ENCODE data around the gene DNAJB8.

Gene DNAJB8

DNA sequence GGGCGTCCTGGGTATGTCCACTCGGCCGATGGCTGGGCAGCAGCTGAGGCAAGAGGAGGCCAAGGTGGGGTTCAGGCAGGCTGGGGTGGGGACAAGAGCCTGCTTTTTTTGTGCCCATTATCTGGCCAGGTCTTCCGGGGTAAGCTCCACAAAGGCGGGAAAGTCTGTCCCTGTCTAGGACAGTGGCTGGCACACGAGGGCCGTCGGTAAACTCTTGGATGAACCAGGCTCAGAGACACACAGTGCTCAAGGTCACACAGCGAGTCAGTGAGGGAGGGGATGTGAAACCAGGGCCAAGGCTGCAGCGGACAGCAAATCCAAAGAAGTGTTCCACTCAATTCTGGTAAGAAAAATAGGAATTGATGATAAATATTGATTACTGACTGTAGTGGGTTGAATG lies 2.9 kb downstream of the DNAJB8 start:
- no peak for FAIRE-seq

DNA sequence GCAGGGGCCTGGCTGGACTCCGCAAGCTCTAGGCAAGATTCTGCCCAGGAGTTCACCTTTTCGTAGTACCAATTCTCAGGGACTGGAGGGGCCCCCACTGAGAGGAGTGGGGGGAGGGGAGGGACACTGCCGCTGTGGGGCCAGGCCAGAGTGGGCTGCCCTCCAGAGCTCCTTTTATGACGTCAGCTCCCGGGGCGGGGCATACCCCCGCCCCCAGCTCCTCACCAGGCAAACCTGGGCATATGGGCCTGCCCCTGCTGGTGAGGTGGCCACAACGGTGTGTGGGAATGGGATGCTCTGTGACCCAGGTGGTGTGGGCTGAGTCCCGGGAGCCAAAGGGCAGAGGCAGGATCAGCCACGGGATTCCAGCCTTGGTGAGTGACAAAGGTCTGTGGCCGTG lies 3.3 kb downstream of the DNAJB8 start:
- FAIRE-seq = no peak

DNA sequence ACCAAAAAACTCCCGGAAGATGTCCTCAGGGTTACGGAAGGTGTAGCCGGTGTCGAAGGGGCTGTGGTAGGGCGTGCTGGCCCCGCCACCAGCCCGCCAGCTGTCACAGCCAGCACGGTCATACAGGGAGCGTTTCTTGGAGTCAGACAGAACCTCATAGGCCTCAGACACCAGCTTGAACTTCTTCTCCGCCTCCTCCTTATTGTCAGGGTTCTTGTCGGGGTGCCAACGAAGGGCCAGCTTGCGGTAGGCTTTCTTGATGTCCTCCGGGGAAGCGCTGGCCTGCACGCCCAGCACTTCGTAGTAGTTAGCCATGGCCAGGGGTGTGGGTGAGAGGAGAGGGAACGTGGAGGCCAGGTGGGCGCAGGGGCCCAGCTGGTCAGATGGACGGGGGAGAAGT lies 3.8 kb downstream of the DNAJB8 start:
- FAIRE-seq = no peak

DNA sequence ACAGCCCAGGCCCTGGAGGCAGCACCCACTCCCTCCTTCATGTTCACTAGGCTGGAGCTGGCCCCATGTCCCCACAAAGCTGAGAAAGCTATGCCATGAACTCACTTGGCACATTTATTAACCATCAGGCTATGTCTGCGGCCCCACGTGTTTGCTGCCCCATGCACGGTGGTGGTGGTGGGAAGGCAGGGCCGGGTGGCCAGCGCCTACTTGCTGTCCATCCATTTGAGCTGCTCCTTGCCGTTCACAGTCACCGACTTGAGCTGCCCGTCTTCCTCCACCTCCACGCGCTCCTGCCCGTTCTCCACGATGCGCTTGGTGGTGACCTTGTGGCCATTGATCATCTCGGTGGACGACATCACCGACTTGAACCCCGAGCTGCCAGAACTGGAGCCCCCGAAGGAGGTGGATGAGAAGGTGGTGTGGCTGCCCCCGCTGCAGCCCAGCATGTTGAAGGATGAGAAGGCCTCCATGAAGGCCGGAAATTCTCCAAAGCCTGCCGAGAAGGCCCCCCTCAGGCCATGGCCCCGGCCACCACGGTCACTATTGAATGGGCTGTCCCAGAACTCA lies 4.3 kb downstream of the DNAJB8 start:
- no peak for FAIRE-seq

- FAIRE-seq = no peak
Observed at GRCh38 chr3:128461731-128462130, 5.0 kb downstream of the DNAJB8 start.

DNA sequence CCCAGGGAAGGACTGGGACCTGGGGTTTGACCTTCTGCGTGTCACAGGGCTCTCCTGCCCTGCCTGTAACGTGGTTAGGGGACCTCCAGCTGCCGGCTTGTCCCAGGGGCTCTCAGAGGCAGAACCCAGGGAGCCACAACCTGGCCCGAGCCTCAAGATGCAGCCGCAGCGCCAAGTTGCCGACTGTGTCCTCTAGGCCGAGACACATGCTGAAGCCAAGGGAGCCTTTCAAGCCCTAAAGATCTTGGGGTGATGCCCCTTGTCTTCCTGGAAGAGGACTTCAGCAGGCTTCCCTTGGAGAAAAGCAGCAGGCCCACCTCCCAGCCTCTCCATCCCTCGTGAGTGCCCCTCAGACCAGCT lies 7.2 kb downstream of the DNAJB8 start:
- FAIRE-seq = no peak

GRCh38 chr3:128458746-128459460 lies 7.8 kb downstream of the DNAJB8 start:
- FAIRE-seq = no peak

DNA sequence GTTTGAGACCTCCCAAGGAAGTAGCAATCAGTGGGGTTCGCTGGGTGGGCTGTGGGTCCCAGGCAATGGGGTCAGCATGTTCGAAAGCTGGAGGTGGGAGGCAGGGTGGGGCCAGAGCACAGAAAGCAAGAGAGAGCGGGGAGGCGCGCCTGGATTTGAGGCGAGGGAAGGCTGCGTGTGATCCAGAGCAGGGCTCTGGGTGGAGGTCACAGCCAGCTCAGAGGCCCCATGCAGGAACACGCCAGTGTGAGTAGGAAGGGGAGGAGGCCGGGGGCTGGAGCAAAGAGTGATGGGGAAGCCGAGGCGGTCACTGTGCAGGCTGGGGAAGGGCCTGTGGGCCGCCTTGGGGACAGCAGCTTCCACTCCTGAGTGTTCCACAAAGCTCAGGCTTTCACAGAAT lies 8.8 kb downstream of the DNAJB8 start:
- no peak for FAIRE-seq

DNA sequence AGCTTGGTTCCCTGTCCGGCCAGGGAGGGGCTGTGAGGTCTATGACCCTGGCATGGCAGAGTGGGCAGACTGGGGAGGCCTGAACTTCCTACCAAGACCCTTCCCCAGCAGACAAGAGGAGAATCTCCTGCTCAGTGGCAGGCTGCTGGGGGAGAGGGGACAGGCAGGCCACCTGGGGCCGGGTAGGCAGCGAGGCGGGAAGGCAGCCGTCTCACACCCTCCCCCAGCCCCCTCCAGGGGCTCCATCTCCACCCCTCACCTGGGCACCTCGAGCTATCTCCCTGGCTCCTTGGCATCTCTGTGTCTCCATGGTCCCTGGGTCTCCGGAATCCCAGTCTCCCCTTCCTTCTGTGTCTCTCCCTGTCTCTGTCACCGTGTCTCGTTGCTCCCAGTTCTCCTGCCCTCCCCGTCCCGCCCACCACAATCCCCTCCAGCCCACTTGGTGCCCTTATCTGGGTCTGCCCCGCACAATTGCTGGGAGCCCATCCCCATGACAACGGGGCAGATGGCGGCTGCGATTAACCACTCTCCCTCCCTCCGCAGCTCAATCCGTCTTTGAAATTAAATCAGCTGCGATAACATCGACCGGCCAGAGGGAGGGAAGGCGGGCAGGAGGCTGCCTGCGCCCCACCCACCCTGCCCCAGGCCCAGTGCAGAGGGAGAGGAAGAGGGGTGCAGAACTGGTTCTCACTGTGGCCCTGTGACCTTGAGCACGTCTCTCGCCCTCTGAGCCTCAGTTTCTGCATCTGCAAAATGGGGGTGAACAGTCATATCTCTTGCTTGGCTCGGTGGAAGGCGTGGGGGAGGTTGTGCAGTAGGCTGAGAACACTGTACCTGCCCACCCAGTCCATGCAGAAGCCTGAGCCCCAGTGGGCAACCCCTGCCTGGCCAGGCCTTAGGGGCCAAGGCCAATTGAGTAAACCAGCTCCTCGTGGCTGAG lies 9.6 kb downstream of the DNAJB8 start:
- FAIRE-seq = no peak

DNA sequence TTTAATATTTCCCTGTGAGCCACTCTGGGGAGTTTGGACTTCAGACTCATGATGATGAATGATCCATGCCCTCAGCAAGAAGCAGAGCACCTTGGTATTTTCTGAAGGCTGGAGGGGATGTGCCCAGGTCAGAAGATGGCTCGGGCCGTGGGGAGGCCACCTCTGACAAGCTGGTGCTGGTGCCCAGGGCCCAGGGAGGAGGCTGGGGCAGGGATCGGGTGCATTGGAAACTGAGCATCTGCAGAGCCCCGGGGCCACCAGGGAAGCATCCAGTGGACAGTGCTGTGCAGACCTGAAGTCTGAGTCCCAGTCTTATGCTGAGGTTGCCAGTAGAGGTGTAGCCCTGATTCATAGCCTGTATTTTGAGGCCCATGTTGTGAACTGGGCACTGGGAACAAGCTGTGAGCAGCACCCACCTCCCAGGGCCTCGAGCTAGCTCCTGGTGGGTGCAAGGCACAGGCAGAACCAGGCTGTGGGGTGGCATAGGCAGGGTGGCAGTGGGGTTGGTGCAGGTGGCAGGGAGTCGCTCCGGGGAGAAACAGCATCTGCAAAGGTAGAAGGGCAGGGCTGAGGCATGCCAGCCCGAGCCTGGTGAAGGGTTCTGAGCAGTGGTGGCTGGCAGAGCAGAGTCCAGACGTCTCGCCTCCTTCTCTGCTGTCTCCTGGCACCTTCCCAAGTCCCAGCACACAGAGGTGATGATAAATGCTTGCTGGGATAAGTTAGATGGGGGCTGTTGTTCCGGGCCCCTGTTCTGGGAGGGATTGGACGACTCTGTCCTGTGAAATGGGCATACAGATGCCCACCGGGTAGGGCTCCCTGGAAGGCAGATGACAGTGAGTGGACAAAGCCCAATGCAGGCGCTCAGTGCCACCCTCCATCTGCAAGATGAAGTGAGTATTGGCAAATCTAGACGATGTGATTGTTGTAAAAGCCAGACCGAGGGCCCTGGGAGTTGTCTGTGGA lies 10.6 kb downstream of the DNAJB8 start:
- FAIRE-seq = no peak

- FAIRE-seq = no peak
Observed at GRCh38 chr3:128455116-128455515, 11.6 kb downstream of the DNAJB8 start.

GRCh38 chr3:128454310-128454618 lies 12.4 kb downstream of the DNAJB8 start:
- FAIRE-seq = no peak

GRCh38 chr3:128453501-128454309 lies 13.0 kb downstream of the DNAJB8 start:
- FAIRE-seq = no peak

GRCh38 chr3:128452678-128453275 lies 13.9 kb downstream of the DNAJB8 start:
- FAIRE-seq = no peak

DNA sequence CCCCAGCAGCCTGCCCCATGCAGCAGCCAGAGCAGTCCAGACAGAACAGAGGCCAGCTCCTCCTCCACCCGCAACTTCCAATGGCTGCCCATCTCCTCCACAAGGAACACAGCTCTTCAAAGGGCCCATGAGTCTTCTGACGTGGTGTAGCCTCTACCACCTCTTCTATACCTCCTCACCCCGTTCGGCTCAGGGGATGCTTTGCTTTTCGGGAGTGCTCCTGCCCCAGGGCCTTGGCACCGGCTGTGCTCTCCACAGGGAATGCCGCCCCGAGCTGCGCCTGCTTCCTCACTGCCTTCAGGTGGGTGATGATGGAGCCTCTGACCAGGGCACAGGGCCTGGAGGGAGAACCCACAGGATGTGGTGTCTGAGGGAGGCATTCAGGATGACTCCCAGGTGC lies 14.6 kb downstream of the DNAJB8 start:
- FAIRE-seq = no peak

- no peak for FAIRE-seq
Observed at GRCh38 chr3:128449111-128449638, 17.5 kb downstream of the DNAJB8 start.

DNA sequence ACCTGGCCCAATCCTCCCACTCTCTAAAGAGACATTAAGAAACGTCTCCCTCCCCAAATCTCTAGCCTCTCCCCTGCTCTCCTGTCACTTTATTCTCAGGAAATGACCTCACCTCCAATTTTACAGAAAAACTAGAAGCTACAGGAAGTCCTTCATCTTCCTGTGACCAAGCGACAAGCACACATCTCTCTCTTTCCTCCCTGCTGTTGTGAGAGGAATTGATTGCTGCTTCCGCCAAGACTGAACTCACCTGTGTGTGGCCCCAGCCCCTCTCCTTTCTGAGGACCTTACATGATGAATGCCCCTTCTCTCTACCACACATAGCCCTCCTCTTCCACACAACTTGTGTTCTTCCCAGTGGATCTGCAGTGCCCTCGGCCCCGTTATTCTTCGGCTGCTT lies 18.2 kb downstream of the DNAJB8 start:
- no peak for FAIRE-seq

DNA sequence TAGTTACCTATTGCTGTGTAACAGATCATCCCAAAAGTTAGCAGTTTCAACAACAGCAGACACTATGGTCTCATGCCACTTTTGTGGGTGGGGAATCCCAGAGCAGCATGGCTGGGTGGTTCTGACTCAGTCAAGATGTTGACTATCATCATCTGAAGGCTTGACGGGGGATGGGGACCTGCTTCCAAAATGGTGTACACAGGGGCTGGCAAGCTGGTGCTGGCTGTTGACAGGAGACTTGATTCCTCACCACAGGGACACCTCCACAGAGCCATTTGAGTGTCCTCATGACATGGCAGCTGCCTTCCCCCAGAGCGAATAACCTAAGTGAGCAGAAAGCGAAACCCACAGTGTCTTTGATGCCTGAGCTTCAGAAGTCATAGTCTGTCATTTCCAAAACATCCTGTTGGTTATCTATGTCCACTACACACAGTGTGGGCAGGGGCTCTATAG lies 19.1 kb downstream of the DNAJB8 start:
- no peak for FAIRE-seq

DNA sequence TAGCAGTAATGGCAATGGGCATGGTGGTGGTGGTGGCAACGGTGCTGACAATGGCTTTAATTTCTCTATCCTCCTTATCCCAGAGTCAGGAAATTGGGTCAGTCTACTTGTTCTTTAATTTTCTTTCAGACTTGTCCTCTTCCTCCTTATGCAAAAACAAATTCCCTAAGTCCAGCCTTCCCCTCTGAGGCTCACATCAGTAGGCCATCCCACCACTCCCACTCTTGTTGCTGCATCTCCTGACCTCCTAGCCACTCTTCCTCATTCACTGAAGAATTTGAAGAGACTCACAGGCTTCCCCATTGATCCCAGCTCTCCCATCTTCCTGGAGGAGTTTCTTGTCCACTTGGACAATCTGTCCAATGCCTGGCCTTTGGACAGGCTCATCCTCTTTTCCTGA lies 19.9 kb downstream of the DNAJB8 start:
- FAIRE-seq = no peak

DNA sequence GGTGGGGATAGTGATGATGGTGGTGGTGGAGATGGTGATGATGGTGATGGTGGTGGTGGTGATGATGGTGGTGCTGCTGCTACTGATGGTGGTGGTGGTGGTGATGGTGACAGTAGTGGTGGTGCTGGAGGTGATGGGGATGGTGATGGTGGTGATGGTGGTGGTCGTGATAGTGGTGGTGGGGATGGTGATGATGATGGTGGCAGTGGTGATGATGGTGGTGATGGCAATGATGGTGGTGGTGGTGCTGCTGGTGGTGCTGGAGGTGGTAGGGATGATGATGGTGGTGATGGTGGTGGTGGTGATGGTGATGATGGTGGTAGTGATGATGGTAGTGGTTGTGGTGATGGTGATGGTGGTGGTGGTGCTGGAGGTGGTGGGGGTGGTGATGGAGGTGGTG lies 21.3 kb downstream of the DNAJB8 start:
- FAIRE-seq = no peak

GRCh38 chr3:128443771-128444170 lies 22.9 kb downstream of the DNAJB8 start:
- FAIRE-seq = no peak

Measured in islet of Langerhans (tissue), 1 donor.